PC-3 (cell line): Measurements from ENCODE around the gene ARHGEF28. TPM values are rescaled to one million over a fixed set of nuclear protein-coding genes. Genes with fewer than 3 reads are reported as not detected.

Source experiments
- ATAC-seq: fragments of 200-7000 bp; cut with Tn5 transposase; 2 replicates; pipeline ENCODE4 v1.9.1; 2020; ENCODE audit warnings: mild to moderate bottlenecking, moderate library complexity
- BruUV-seq: library from RNA; stranded (reverse); fragments of 400-500 nt; replicated peaks from 2 replicates; lab custom pipeline; 2021; lab: Mats Ljungman, UMichigan
- CTCF ChIA-PET: fragments of 300-600 bp; sonication (Branson Sonifier 250); formaldehyde crosslinking; loops from one replicate; lab custom pipeline; 2022; ENCODE audit warnings: antibody characterized with exemption; lab: Charles Lee
- POLR2A ChIA-PET: fragments of 300-600 bp; sonication (Branson Sonifier 250); formaldehyde crosslinking; loops from one replicate; lab custom pipeline; 2022; ENCODE audit warnings: antibody characterized with exemption; ENCODE audit not compliant: unreplicated experiment; lab: Charles Lee
- DNase-seq: peaks from one replicate; pipeline ENCODE4 v3.0.0-alpha.2; 2015
- H2AFZ ChIP-seq: fragments of 300-600 bp; sonication (generic); 2 replicates; pipeline ENCODE4 v1.6.0; 2016; ENCODE audit warnings: antibody characterized with exemption, low read length
- H3F3A ChIP-seq: fragments of 300-600 bp; sonication (generic); one replicate; pipeline ENCODE4 v1.6.0; 2017; ENCODE audit warnings: antibody characterized with exemption, low read length, control low read depth, mild to moderate bottlenecking; ENCODE audit not compliant: unreplicated experiment
- H3K27ac ChIP-seq: fragments of 300-600 bp; sonication (generic); 2 replicates; pipeline ENCODE4 v1.5.1; 2016; ENCODE audit warnings: mild to moderate bottlenecking, low read length
- H3K27me3 ChIP-seq: fragments of 300-600 bp; sonication (generic); 2 replicates; pipeline ENCODE4 v1.6.1; 2016; ENCODE audit warnings: low read length, mixed read lengths
- H3K36me3 ChIP-seq: fragments of 300-600 bp; sonication (generic); 2 replicates; pipeline ENCODE4 v1.6.1; 2016; ENCODE audit warnings: low read depth, mixed run types, low read length, mixed read lengths
- H3K4me1 ChIP-seq: fragments of 300-600 bp; sonication (generic); 2 replicates; pipeline ENCODE4 v1.5.1; 2016; ENCODE audit warnings: low read length; ENCODE audit not compliant: insufficient read depth
- H3K4me2 ChIP-seq: fragments of 300-600 bp; sonication (generic); 2 replicates; pipeline ENCODE4 v1.6.0; 2016; ENCODE audit warnings: low read length
- H3K4me3 ChIP-seq: fragments of 300-600 bp; sonication (generic); 2 replicates; pipeline ENCODE4 v1.5.1; 2016; ENCODE audit warnings: mild to moderate bottlenecking, low read length, mixed read lengths
- H3K79me2 ChIP-seq: fragments of 300-600 bp; sonication (generic); 2 replicates; pipeline ENCODE4 v1.6.1; 2017; ENCODE audit warnings: low read length, mixed read lengths
- H3K9ac ChIP-seq: fragments of 300-600 bp; sonication (generic); 2 replicates; pipeline ENCODE4 v1.6.0; 2016; ENCODE audit warnings: mild to moderate bottlenecking, low read length
- H3K9me2 ChIP-seq: fragments of 300-600 bp; sonication (generic); replicated peaks from 2 replicates; pipeline ENCODE4 v1.6.1; 2016; ENCODE audit warnings: mixed run types, low read length, mixed read lengths
- H3K9me3 ChIP-seq: fragments of 300-600 bp; sonication (generic); 2 replicates; pipeline ENCODE4 v1.6.1; 2016; ENCODE audit warnings: low read length, mixed read lengths
- H4K20me1 ChIP-seq: fragments of 300-600 bp; sonication (generic); 2 replicates; pipeline ENCODE4 v1.6.1; 2016; ENCODE audit warnings: low read length, mixed read lengths
- CTCF ChIP-seq: fragments of 300-600 bp; sonication (generic); conservative IDR thresholded peaks from 2 replicates; pipeline ENCODE4 v1.5.1; 2017; ENCODE audit warnings: antibody characterized with exemption, low read depth, mild to moderate bottlenecking, low read length
- EZH2 ChIP-seq: fragments of 300-600 bp; sonication (generic); IDR thresholded peaks from one replicate; pipeline ENCODE4 v1.6.1; 2017; ENCODE audit warnings: antibody characterized with exemption, mild to moderate bottlenecking, low read length; ENCODE audit not compliant: unreplicated experiment
- EZH2phosphoT487 ChIP-seq: fragments of 300-600 bp; sonication (generic); IDR thresholded peaks from 2 replicates; pipeline ENCODE4 v1.6.1; 2018; ENCODE audit warnings: mild to moderate bottlenecking, antibody characterized with exemption, low read length, borderline replicate concordance
- intact Hi-C: fragments of 100-400 bp; cut with micrococcal nuclease; formaldehyde crosslinking; loops from 2 replicates; pipeline ENCODE4 v1.9.0; 2023
- total RNA-seq: library from RNA; depleted of rRNA; stranded (reverse); fragments of >200 nt; gene quantifications from 2 replicates; pipeline ENCODE4 v1.2.3, GENCODE V29; 2014

The ARHGEF28 gene
- total RNA-seq, 1 experiment from 2014 or later = 24.2 TPM

DNA sequence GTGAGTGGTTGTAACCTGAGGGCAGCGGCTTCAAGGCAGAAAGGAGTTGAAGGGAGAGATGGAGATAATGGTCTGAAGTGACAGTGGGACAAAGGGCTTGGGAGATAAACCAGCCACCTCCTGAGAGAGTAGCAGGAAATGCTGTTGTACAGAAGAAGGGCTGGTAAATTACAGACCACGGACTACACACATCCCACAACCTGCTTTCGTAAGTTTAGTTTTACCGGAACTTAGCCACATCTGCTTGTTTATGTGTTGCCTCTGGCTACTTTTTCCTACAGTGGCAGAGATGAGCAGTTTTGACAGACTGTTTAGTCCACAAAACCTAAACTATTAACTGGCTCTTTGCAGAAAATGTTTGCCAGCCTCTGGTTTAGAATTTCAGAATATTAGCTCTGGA lies 269.5 kb downstream of the ARHGEF28 start:
- ATAC-seq (no peak), DNase-seq (no peak)
- H3K4me2 ChIP-seq = no peak overlapping the region
- H4K20me1 ChIP-seq = no peaks in the 10 kb centered on the region
- intact Hi-C loops = no loop called here
- no peak overlapping the region for H2AFZ ChIP-seq
- H3K36me3 ChIP-seq = no peaks in the 10 kb centered on the region
- BruUV-seq = no TSS peak
- H3K9ac ChIP-seq = no peak overlapping the region
- no peak overlapping the region for H3K4me3 ChIP-seq
- H3K27ac ChIP-seq = no peak overlapping the region
- H3K9me2 ChIP-seq = no peaks in the 10 kb centered on the region
- ChIA-PET POLR2A (no interaction called here), CTCF (no interaction called here)
- H3K79me2 ChIP-seq = no peaks in the 10 kb centered on the region
- no peaks in the 10 kb centered on the region for H3F3A ChIP-seq
- H3K27me3 ChIP-seq = no peaks in the 10 kb centered on the region
- H3K4me1 ChIP-seq = no peaks in the 10 kb centered on the region
- TF ChIP-seq EZH2 = no peak
- TF ChIP-seq CTCF = no peak
- TF ChIP-seq EZH2phosphoT487 = no peak
- H3K9me3 ChIP-seq = no peaks in the 10 kb centered on the region

DNA sequence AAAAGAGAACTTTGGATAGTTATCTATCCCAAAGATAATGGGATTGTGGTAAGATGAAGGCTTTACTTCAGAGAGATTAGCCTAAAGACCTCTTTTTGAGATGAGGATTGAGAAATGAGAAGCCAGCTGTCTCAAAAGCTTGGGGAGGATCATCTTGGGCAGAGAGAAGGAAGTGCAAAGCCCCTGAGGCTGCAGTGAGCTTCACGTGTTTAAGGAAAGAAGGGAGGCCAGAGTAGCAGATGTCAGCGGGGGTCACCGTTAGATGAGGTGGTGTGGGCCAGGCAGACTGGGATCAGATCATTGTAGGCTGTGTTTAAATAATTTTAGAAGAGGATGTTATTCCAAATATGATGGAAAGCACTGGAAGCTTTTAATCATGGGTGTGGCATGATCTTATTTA lies 270.1 kb downstream of the ARHGEF28 start:
- no peaks in the 10 kb centered on the region for H4K20me1 ChIP-seq
- ChIA-PET CTCF (no interaction called here), POLR2A (no interaction called here)
- H3K4me3 ChIP-seq = no peak overlapping the region
- no peak overlapping the region for H3K4me2 ChIP-seq
- H2AFZ ChIP-seq = no peak overlapping the region
- intact Hi-C loops = no loop called here
- DNase-seq (no peak), ATAC-seq (no peak)
- H3F3A ChIP-seq = no peaks in the 10 kb centered on the region
- H3K27me3 ChIP-seq = no peaks in the 10 kb centered on the region
- no peak overlapping the region for H3K27ac ChIP-seq
- no peaks in the 10 kb centered on the region for H3K9me3 ChIP-seq
- no peaks in the 10 kb centered on the region for H3K79me2 ChIP-seq
- no peaks in the 10 kb centered on the region for H3K4me1 ChIP-seq
- H3K9ac ChIP-seq = no peak overlapping the region
- TF ChIP-seq CTCF (no peak), EZH2phosphoT487 (no peak)
- no TSS peak for BruUV-seq
- no peaks in the 10 kb centered on the region for H3K9me2 ChIP-seq
- no peaks in the 10 kb centered on the region for H3K36me3 ChIP-seq

GRCh38 chr5:73896668-73897067 lies 270.7 kb downstream of the ARHGEF28 start:
- POLR2A ChIA-PET = no interaction called here
- Histone ChIP-seq H3K9ac (no peak overlapping the region), H3K9me3 (no peaks in the 10 kb centered on the region), H4K20me1 (no peaks in the 10 kb centered on the region), H2AFZ (no peak overlapping the region), H3K4me1 (no peaks in the 10 kb centered on the region), H3K27ac (no peak overlapping the region), H3K4me2 (no peak overlapping the region), H3F3A (no peaks in the 10 kb centered on the region), H3K79me2 (no peaks in the 10 kb centered on the region), H3K27me3 (no peaks in the 10 kb centered on the region), H3K4me3 (no peak overlapping the region), H3K9me2 (no peaks in the 10 kb centered on the region), H3K36me3 (no peaks in the 10 kb centered on the region)
- TF ChIP-seq CTCF (no peak), EZH2 (no peak), EZH2phosphoT487 (no peak)
- intact Hi-C loops = no loop called here
- CTCF ChIA-PET = no interaction called here
- DNase-seq (no peak), ATAC-seq (no peak)
- no TSS peak for BruUV-seq
